ENCODE data around the gene JAZF1. TPM values are rescaled to one million over a fixed set of nuclear protein-coding genes. Genes with fewer than 3 reads are reported as not detected.

Gene JAZF1
- total and polyA plus RNA-seq, 2 of the 4 experiments (the other 2 are of a cell fraction): 8.4 to 10.5 TPM

DNA sequence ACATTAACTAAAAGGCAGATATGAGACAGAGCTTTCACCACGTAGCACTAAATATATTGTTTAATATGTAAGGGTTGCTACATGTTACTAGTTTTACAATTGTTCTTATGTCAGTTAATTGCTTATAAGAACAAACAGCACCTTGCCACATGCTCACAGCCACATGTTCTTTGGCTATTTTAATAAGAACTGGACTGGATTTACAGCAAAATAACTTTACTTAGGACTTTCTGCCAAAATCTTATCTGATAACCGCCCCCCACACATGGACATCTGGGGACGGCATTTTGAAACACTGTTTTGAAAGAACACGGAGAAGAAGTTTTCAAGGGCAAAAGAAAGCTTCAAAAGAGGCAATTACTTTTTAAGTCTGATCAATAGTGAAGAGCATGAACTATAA, 45.3 kb downstream of the JAZF1 start:
- no peak for TF ChIP-seq POLR2A (IDR thresholded peaks at IDR 0.05; ENCODE audit: low read depth, low read length)
- TF ChIP-seq NFE2L2 (IDR thresholded peaks at IDR 0.05; ENCODE audit: low read depth, low read length): no peak
- no peak for TF ChIP-seq SMC3 (IDR thresholded peaks at IDR 0.05; ENCODE audit: low read depth, low read length)
- TF ChIP-seq FOS (IDR thresholded peaks at IDR 0.05; ENCODE audit: low read depth, low read length): no peak
- no peak for TF ChIP-seq RCOR1 (IDR thresholded peaks at IDR 0.05; ENCODE audit: insufficient replicate concordance, low read length)
- TF ChIP-seq, protein P1, sequence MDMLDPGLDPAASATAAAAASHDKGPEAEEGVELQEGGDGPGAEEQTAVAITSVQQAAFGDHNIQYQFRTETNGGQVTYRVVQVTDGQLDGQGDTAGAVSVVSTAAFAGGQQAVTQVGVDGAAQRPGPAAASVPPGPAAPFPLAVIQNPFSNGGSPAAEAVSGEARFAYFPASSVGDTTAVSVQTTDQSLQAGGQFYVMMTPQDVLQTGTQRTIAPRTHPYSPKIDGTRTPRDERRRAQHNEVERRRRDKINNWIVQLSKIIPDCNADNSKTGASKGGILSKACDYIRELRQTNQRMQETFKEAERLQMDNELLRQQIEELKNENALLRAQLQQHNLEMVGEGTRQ (IDR thresholded peaks at IDR 0.05; ENCODE audit: low read depth, low read length): no peak
- no peak for TF ChIP-seq MAZ (IDR thresholded peaks at IDR 0.05; ENCODE audit: borderline replicate concordance, low read depth, low read length)
- no peaks in the 10 kb centered on the region for H3K27me3 ChIP-seq (ENCODE audit: control insufficient read depth, insufficient read depth, low read length)
- no peaks in the 10 kb centered on the region for H3K9me3 ChIP-seq (ENCODE audit: control insufficient read depth, insufficient read depth, low read length)
- H2BK15ac ChIP-seq (ENCODE audit: low read depth, low read length): no peak overlapping the region
- BruUV-seq (replicated peaks): no TSS peak
- H3K9me1 ChIP-seq (ENCODE audit: insufficient read depth, low read length): peaks cover 13% of the 10 kb centered on the region
- H3K9ac ChIP-seq (ENCODE audit: low read depth, low read length): no peak overlapping the region
- H2BK20ac ChIP-seq (ENCODE audit: low read depth, low read length): no peak overlapping the region
- H2BK5ac ChIP-seq (ENCODE audit: low read depth, low read length, poor library complexity, severe bottlenecking): no peak overlapping the region
- H4K20me1 ChIP-seq (ENCODE audit: insufficient read depth, low read length): peaks cover 9% of the 10 kb centered on the region; the same call in 1 of the 2 replicates
- H4K91ac ChIP-seq (ENCODE audit: insufficient read depth, low read depth, low read length): no peak overlapping the region
- H3K14ac ChIP-seq (replicated peaks; ENCODE audit: low read depth, low read length): no peak overlapping the region
- H3K79me1 ChIP-seq (ENCODE audit: low read depth in 1 of 2, low read length in 2 of 2): peaks cover 31 to 69% of the 10 kb centered on the region in 2 experiments
- no peak overlapping the region for H3K18ac ChIP-seq (ENCODE audit: low read depth, low read length)
- H2AK5ac ChIP-seq (ENCODE audit: low read depth, low read length): no peak overlapping the region
- no CpG with 5 or more reads among the region's 4 CpGs for WGBS, 2 experiments (ENCODE audit: extremely low coverage in 2 of 2, insufficient read length in 1 of 2)
- no peak overlapping the region for H3K56ac ChIP-seq (ENCODE audit: extremely low read depth, insufficient read depth, low read length)
- no peak overlapping the region for H4K8ac ChIP-seq (ENCODE audit: low read depth in 2 of 2, low read length in 2 of 2)
- ATAC-seq (ENCODE audit: low read depth) (no peak), DNase-seq (no peak)
- H3K4ac ChIP-seq (ENCODE audit: low read depth, low read length): no peak overlapping the region
- peaks cover 10% of the 10 kb centered on the region for H3K4me1 ChIP-seq (ENCODE audit: control insufficient read depth, insufficient read depth, low read length)
- H2AFZ ChIP-seq (replicated peaks; ENCODE audit: low read length, poor library complexity): no peak overlapping the region
- H2BK120ac ChIP-seq (ENCODE audit: low read depth, low read length): no peak overlapping the region
- intact Hi-C loops (cut with micrococcal nuclease): no loop called here
- H4K5ac ChIP-seq (ENCODE audit: low read depth, low read length): no peak overlapping the region
- no peak overlapping the region for H3K4me2 ChIP-seq (ENCODE audit: low read depth, low read length)
- ChIA-PET CTCF (no interaction called here), POLR2A (ENCODE audit: unreplicated experiment) (no interaction called here)
- peaks cover 6% of the 10 kb centered on the region for H3K36me3 ChIP-seq (ENCODE audit: control insufficient read depth, insufficient read depth, low read length)
- H3K4me3 ChIP-seq (ENCODE audit: insufficient read depth, low read depth, low read length): no peak overlapping the region
- no peak overlapping the region for H3K23ac ChIP-seq (ENCODE audit: low read depth, low read length)
- dilution Hi-C loops (cut with HindIII; ENCODE audit: low sequenced_read_pairs, unreplicated experiment): no loop called here
- H3K27ac ChIP-seq (ENCODE audit: insufficient read depth, low read length): no peak overlapping the region
- in situ Hi-C loops (cut with MboI; ENCODE audit: low sequenced_read_pairs): no loop called here
- no peak overlapping the region for H2AK9ac ChIP-seq (replicated peaks; ENCODE audit: low read depth, low read length, poor library complexity)

Data from IMR-90 (cell line).